ENCODE results near the gene COPE. TPM values are rescaled to one million over a fixed set of nuclear protein-coding genes. Genes with fewer than 3 reads are reported as not detected.
"Not testable (repeated sequence)": the region's sequence is repeated elsewhere in the genome, so short reads cannot be mapped to it uniquely, and the experiment has no call there.

COPE gene
- total and polyA plus RNA-seq, 3 donors from 2014 or later: 343 to 692 (median 490) TPM

- 64 to 90% methylated on average over 21 to 28 of the region's 29 CpGs for WGBS, 2 donors
- DNase-seq: no peak
- intact Hi-C loops (cut with DNase I; ENCODE audit: low total_unique reads): no loop called here
- TF ChIP-seq POLR2A (IDR thresholded peaks at IDR 0.05): no peak
- TF ChIP-seq, protein P1, sequence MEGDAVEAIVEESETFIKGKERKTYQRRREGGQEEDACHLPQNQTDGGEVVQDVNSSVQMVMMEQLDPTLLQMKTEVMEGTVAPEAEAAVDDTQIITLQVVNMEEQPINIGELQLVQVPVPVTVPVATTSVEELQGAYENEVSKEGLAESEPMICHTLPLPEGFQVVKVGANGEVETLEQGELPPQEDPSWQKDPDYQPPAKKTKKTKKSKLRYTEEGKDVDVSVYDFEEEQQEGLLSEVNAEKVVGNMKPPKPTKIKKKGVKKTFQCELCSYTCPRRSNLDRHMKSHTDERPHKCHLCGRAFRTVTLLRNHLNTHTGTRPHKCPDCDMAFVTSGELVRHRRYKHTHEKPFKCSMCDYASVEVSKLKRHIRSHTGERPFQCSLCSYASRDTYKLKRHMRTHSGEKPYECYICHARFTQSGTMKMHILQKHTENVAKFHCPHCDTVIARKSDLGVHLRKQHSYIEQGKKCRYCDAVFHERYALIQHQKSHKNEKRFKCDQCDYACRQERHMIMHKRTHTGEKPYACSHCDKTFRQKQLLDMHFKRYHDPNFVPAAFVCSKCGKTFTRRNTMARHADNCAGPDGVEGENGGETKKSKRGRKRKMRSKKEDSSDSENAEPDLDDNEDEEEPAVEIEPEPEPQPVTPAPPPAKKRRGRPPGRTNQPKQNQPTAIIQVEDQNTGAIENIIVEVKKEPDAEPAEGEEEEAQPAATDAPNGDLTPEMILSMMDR (IDR thresholded peaks at IDR 0.05): no peak
- Histone ChIP-seq H3K4me3 (peak overlapping the region in 1 of 2 donors; percentile 46), H3K27me3 (no peaks in the 10 kb centered on the region), H3K9me3 (no peaks in the 10 kb centered on the region), H3K4me1 (peaks cover 15% of the 10 kb centered on the region), H3K36me3 (ENCODE audit: low read depth, missing control alignments) (no peaks in the 10 kb centered on the region), H3K27ac (peak overlapping the region in 1 of 2 donors; percentile 7)
Observed at GRCh38 chr19:18903156-18904037, 15.8 kb downstream of the COPE start.

DNA sequence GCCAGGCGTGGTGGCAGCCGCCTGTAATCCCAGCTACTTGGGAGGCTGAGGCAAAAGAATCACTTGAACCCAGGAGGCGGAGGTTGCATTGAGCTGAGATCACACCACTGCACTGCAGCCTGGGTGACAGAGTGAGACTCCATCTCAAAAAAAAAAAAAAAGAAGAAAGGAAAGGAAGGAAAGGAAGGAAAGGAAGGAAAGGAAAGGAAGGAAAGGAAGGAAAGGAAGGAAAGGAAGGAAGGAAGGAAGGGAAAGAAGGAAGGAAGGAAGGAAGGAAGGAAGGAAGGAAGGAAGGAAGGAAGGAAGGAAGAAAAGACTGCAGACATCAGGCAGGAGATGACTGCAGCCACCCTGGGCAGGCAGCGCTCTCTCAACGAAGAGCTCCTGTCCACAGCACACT lies 16.7 kb downstream of the COPE start:
- H3K4me3 ChIP-seq; H3K27me3 ChIP-seq; H3K9me3 ChIP-seq; H3K36me3 ChIP-seq (ENCODE audit: low read depth, missing control alignments); DNase-seq; H3K27ac ChIP-seq; intact Hi-C loops (cut with DNase I; ENCODE audit: low total_unique reads): not testable (repeated sequence)
- H3K4me1 ChIP-seq: peaks cover 12% of the 10 kb centered on the region
- 86 to 87% methylated on average over 5 of the region's 5 CpGs for WGBS, 2 donors

DNA sequence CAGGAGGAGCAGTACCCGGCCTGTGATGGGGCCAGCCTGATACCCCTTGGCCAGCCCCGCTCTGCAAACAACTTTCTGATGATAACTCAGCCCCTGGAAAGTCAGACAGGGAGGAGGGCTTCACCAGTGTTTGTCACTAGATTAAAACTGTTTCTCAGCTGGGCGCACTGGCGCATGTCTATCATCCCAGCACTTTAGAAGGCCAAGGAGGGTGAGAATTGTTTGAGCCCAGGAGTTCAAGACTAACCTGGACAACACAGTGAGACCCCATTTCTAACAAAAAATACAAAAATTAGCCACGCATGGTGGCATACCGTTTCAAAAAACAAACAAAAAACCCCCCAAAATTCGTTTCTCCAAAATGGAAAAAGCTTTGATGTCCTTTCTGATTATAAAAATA lies 17.7 kb downstream of the COPE start:
- Histone ChIP-seq H3K4me3 (no peak overlapping the region), H3K9me3 (no peaks in the 10 kb centered on the region), H3K36me3 (ENCODE audit: low read depth, missing control alignments) (no peaks in the 10 kb centered on the region), H3K4me1 (peaks cover 10% of the 10 kb centered on the region), H3K27me3 (no peaks in the 10 kb centered on the region), H3K27ac (no peak overlapping the region)
- WGBS, 2 donors: 89 to 95% methylated on average over 7 of the region's 7 CpGs
- DNase-seq: no peak
- intact Hi-C loops (cut with DNase I; ENCODE audit: low total_unique reads): no loop called here
- TF ChIP-seq POLR2A (IDR thresholded peaks at IDR 0.05): no peak
- TF ChIP-seq, protein P1 (IDR thresholded peaks at IDR 0.05): no peak

DNA sequence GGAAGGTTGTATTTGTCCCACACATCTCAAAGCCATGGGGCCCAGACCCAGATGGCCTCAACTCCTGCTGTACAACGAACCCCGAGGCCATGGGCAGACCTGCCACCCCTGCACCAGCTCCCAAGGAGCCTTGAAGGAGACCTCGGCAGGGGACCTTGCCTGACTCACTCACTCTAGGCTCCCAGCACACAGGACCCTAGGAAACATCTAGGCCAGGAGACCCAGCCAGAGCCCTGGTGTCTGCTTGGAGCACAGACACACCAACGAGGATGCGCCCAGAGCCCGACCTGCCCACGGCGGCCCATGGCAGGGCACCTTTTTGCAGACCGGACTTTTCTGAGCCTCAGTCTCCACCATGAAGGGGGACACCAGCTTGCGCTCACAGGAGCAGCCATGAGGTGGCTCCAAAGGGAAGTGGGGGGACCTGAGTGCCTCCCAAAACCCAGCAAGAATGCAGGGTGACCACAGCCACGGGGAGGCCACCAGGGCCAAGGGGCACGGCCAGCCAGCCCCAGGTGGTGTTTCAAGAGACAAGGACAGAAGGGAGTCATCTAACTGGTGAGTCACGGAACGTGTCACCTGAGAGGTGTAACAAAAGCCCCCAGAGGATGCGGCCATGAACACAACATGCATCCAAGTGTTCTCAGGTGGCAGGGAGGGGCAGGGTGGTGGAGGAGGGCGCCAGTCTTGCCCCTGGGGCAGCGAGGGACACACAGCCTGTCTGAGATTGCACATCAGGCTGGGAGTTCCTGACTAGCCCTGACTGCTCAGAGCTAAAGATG lies 18.3 kb downstream of the COPE start:
- H3K27ac ChIP-seq: no peak overlapping the region
- WGBS, 2 donors: 91 to 93% methylated on average over 9 to 16 of the region's 17 CpGs
- no peaks in the 10 kb centered on the region for H3K36me3 ChIP-seq (ENCODE audit: low read depth, missing control alignments)
- DNase-seq: no peak
- H3K4me3 ChIP-seq: no peak overlapping the region
- no peaks in the 10 kb centered on the region for H3K9me3 ChIP-seq
- H3K4me1 ChIP-seq: peaks cover 13% of the 10 kb centered on the region
- no peaks in the 10 kb centered on the region for H3K27me3 ChIP-seq
- TF ChIP-seq, protein P1 (IDR thresholded peaks at IDR 0.05): no peak
- no peak for TF ChIP-seq POLR2A (IDR thresholded peaks at IDR 0.05)
- intact Hi-C loops (cut with DNase I; ENCODE audit: low total_unique reads): no loop called here

Data from testis (tissue), 3 donors.